OCI-LY3 (cell line): ENCODE results near the gene SVEP1.

ENCODE experiments used
- H2AFZ ChIP-seq: fragments of 200-600, 300-600 bp; shearing (Covaris generic); 2 replicates; pipeline ENCODE4 v1.6.0; 2014; ENCODE audit warnings: antibody characterized with exemption, low read depth, low read length
- H3K27ac ChIP-seq: fragments of 200-600, 300-600 bp; sonication (generic); 2 replicates; pipeline ENCODE4 v1.5.1; 2014; ENCODE audit warnings: mild to moderate bottlenecking, low read length, moderate library complexity, mixed read lengths
- H3K27me3 ChIP-seq: fragments of 200-600, 300-600 bp; sonication (generic); 2 replicates; pipeline ENCODE4 v1.6.1; 2014; ENCODE audit warnings: low read depth, low read length, mixed read lengths
- H3K36me3 ChIP-seq: fragments of 200-600, 300-600 bp; sonication (generic); replicated peaks from 2 replicates; pipeline ENCODE3; 2014; ENCODE audit warnings: low read depth, low read length, mixed read lengths
- H3K4me1 ChIP-seq: fragments of 300-600, 200-600 bp; sonication (generic); 2 replicates; pipeline ENCODE4 v1.6.1; 2014; ENCODE audit warnings: low read length, mixed read lengths
- H3K4me2 ChIP-seq: fragments of 200-600, 300-600 bp; sonication (generic); 2 replicates; pipeline ENCODE4 v1.6.1; 2014; ENCODE audit warnings: low read length, mixed read lengths
- H3K4me3 ChIP-seq: fragments of 300-600, 200-600 bp; sonication (generic); 2 replicates; pipeline ENCODE4 v1.5.1; 2014; ENCODE audit warnings: antibody characterized with exemption, mild to moderate bottlenecking, low read length, moderate library complexity
- H3K79me2 ChIP-seq: fragments of 300-600, 200-600 bp; shearing (Covaris generic); 2 replicates; pipeline ENCODE4 v1.6.1; 2014; ENCODE audit warnings: mild to moderate bottlenecking, low read length, mixed read lengths
- H3K9ac ChIP-seq: fragments of 300-600, 200-600 bp; shearing (Covaris generic); 2 replicates; pipeline ENCODE4 v1.6.0; 2014; ENCODE audit warnings: mild to moderate bottlenecking, low read length, moderate library complexity
- H3K9me3 ChIP-seq: fragments of 200-600, 300-600 bp; shearing (Covaris generic); 2 replicates; pipeline ENCODE4 v1.6.1; 2014; ENCODE audit warnings: low read length, mixed read lengths; ENCODE audit not compliant: insufficient read depth
- H4K20me1 ChIP-seq: fragments of 200-600, 300-600 bp; sonication (generic); 2 replicates; pipeline ENCODE4 v1.6.1; 2016; ENCODE audit warnings: low read length, mixed read lengths; ENCODE audit not compliant: insufficient read depth
- EZH2phosphoT487 ChIP-seq: fragments of 200-600 bp; shearing (Covaris generic); IDR thresholded peaks from 2 replicates; pipeline ENCODE4 v1.6.1; 2018; ENCODE audit warnings: antibody characterized with exemption, mixed run types, low read depth
- TF ChIP-seq, protein P1 (sequence below): fragments of 200-600, 300-600 bp; sonication (generic); IDR thresholded peaks from 2 replicates; pipeline ENCODE4 v1.5.1; 2014; ENCODE audit warnings: antibody characterized with exemption, low read length, low read depth

Gene SVEP1

DNA sequence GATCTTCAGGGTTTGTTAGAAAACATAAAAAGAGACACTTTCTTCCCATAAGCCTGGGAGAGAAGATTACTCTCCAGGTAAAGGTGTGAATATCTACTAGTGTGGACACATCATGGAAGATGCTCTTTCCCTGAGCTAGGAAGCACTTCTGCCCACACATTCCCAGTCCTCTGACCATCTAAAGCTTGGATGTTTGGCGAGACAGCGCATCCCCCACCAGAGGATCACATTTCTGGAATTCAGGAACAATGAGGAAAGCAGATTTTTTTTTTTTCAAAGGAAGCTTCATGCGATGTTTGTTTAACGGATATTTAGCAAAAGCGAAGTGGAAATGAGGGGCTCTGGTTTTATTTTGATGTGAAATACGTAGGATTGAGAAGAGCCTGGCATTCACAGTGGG lies 6.2 kb downstream of the SVEP1 start:
- no peaks in the 10 kb centered on the region for H3K9me3 ChIP-seq
- H4K20me1 ChIP-seq = no peaks in the 10 kb centered on the region
- H3K36me3 ChIP-seq = no peaks in the 10 kb centered on the region
- H3K4me2 ChIP-seq = no peak overlapping the region
- no peaks in the 10 kb centered on the region for H3K27me3 ChIP-seq
- no peak overlapping the region for H3K4me3 ChIP-seq
- H3K79me2 ChIP-seq = no peaks in the 10 kb centered on the region
- no peak overlapping the region for H2AFZ ChIP-seq
- H3K9ac ChIP-seq = no peak overlapping the region
- TF ChIP-seq, protein P1, sequence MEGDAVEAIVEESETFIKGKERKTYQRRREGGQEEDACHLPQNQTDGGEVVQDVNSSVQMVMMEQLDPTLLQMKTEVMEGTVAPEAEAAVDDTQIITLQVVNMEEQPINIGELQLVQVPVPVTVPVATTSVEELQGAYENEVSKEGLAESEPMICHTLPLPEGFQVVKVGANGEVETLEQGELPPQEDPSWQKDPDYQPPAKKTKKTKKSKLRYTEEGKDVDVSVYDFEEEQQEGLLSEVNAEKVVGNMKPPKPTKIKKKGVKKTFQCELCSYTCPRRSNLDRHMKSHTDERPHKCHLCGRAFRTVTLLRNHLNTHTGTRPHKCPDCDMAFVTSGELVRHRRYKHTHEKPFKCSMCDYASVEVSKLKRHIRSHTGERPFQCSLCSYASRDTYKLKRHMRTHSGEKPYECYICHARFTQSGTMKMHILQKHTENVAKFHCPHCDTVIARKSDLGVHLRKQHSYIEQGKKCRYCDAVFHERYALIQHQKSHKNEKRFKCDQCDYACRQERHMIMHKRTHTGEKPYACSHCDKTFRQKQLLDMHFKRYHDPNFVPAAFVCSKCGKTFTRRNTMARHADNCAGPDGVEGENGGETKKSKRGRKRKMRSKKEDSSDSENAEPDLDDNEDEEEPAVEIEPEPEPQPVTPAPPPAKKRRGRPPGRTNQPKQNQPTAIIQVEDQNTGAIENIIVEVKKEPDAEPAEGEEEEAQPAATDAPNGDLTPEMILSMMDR = no peak
- TF ChIP-seq EZH2phosphoT487 = no peak
- H3K4me1 ChIP-seq = no peaks in the 10 kb centered on the region
- H3K27ac ChIP-seq = no peak overlapping the region

DNA sequence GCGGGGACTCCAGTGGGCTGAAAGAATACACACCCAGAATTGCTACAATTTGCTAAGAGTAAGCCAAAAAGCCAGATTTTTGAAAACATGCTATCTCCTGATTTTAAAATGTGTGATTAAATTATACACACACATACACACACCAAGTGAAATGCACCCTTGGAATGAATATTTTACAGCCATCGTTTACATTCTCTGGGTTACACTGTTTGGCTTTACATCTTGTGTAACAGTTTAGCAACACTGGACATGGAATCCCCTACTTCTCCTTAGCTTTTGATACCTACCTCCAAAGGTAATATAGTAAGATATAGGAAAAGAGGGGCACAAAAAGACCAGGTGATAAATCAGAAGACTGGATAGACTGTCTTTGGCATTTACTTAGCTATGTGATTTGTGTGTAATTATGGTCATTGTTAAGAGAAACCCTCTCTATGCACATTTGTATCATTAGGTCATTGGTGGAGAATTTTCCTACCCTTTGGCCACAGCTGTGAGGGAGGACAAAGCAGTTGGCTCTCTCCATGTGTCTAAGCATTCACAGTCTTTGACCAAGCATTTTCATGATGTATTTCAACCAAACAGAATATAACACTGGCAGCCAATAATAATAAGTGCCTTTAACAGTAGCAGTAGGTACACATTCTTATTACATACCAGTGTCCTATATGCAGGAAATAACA lies 7.6 kb downstream of the SVEP1 start:
- no peaks in the 10 kb centered on the region for H4K20me1 ChIP-seq
- no peak overlapping the region for H3K27ac ChIP-seq
- no peak overlapping the region for H3K4me2 ChIP-seq
- H3K79me2 ChIP-seq = no peaks in the 10 kb centered on the region
- H3K4me1 ChIP-seq = no peaks in the 10 kb centered on the region
- TF ChIP-seq EZH2phosphoT487 = no peak
- TF ChIP-seq, protein P1 = no peak
- no peak overlapping the region for H2AFZ ChIP-seq
- H3K4me3 ChIP-seq = no peak overlapping the region
- H3K9me3 ChIP-seq = no peaks in the 10 kb centered on the region
- H3K36me3 ChIP-seq = no peaks in the 10 kb centered on the region
- no peak overlapping the region for H3K9ac ChIP-seq
- H3K27me3 ChIP-seq = no peaks in the 10 kb centered on the region

DNA sequence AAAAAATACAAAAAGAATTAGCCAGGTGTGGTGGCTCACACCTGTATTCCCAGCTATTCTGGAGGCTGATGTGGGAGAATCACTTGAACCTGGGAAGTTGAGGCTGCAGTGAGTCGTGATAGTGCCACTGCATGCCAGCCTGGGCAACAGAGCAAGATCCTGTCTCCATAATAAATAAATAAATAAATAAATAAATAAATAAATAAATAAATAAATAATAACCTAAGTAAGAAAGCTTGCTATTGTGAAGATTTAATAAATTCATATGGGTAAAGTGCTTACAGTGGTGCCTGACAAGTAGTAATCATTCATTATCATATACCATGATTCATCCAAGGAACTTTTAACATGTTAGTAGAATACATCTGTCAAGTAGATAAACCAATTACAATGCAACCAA lies 13.4 kb downstream of the SVEP1 start:
- Histone ChIP-seq H3K36me3 (no peaks in the 10 kb centered on the region), H3K4me3 (no peak overlapping the region), H3K4me2 (no peak overlapping the region), H3K9ac (no peak overlapping the region), H2AFZ (no peak overlapping the region), H4K20me1 (no peaks in the 10 kb centered on the region), H3K79me2 (no peaks in the 10 kb centered on the region), H3K27ac (no peak overlapping the region), H3K4me1 (no peaks in the 10 kb centered on the region), H3K9me3 (no peaks in the 10 kb centered on the region), H3K27me3 (0 out of 2 replicates have a peak, but pooled peaks cover 2% of the 10 kb centered on the region)
- TF ChIP-seq EZH2phosphoT487 = no peak
- TF ChIP-seq, protein P1 = no peak

DNA sequence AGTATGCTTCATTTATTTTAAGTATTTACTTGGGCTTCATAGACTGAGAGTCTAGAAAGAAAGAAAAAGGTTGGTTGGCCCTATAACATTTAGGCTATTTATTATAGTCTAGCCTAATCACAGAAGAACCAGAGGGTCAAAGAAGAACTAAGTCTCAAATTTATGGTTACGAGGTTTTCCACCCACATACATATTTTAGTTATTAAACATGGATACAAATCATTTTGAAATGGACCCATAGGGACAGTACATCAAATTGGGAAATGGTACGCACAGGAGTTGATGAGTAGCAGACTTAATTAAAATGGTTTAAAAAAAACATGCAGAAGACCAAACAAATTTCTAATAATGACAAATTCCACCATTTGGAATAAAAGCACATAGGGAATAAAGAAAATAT lies 17.7 kb downstream of the SVEP1 start:
- H3K4me3 ChIP-seq = no peak overlapping the region
- no peaks in the 10 kb centered on the region for H4K20me1 ChIP-seq
- TF ChIP-seq, protein P1 = no peak
- no peak for TF ChIP-seq EZH2phosphoT487
- no peak overlapping the region for H2AFZ ChIP-seq
- no peak overlapping the region for H3K9ac ChIP-seq
- H3K79me2 ChIP-seq = no peaks in the 10 kb centered on the region
- H3K4me2 ChIP-seq = no peak overlapping the region
- no peaks in the 10 kb centered on the region for H3K36me3 ChIP-seq
- H3K9me3 ChIP-seq = no peaks in the 10 kb centered on the region
- no peaks in the 10 kb centered on the region for H3K4me1 ChIP-seq
- H3K27me3 ChIP-seq = 0 out of 2 replicates have a peak, but pooled peaks cover 2% of the 10 kb centered on the region
- H3K27ac ChIP-seq = no peak overlapping the region
